ENCODE measurements around the gene ATP5MC3. TPM values are rescaled to one million over a fixed set of nuclear protein-coding genes. Genes with fewer than 3 reads are reported as not detected.

Gene ATP5MC3
- total RNA-seq, 2 donors from 2014 or later, result 200 to 416 TPM

GRCh38 chr2:175154661-175155082 lies 26.8 kb downstream of the ATP5MC3 start:
- Mint-ChIP-seq H3K27ac (peak overlapping the region; percentile 92), H3K9me3 (no peaks in the 10 kb centered on the region), H3K27me3 (no peaks in the 10 kb centered on the region), H3K4me1 (peaks cover 11% of the 10 kb centered on the region), H3K36me3 (ENCODE audit: low read depth) (peaks cover 31% of the 10 kb centered on the region), H3K4me3 (peak overlapping the region; percentile 58)
- peak; percentile 90 for ATAC-seq (replicated peaks)

- Mint-ChIP-seq H3K4me3 (peak overlapping the region; percentile 1), H3K9me3 (no peaks in the 10 kb centered on the region), H3K27me3 (no peaks in the 10 kb centered on the region), H3K27ac (peak overlapping the region; percentile 12), H3K4me1 (peaks cover 23% of the 10 kb centered on the region), H3K36me3 (ENCODE audit: low read depth) (peaks cover 54% of the 10 kb centered on the region)
- peak; percentile 83 for ATAC-seq (replicated peaks)
Observed at GRCh38 chr2:175152242-175152641, 29.3 kb downstream of the ATP5MC3 start.

GRCh38 chr2:175151791-175152190 lies 29.7 kb downstream of the ATP5MC3 start:
- Mint-ChIP-seq H3K4me3 (peak overlapping the region; percentile 1), H3K9me3 (no peaks in the 10 kb centered on the region), H3K36me3 (ENCODE audit: low read depth) (peaks cover 55% of the 10 kb centered on the region), H3K4me1 (peaks cover 23% of the 10 kb centered on the region), H3K27ac (peak overlapping the region; percentile 12), H3K27me3 (no peaks in the 10 kb centered on the region)
- ATAC-seq (replicated peaks), result no peak

GRCh38 chr2:175147186-175147585 lies 34.3 kb downstream of the ATP5MC3 start:
- H3K9me3 Mint-ChIP-seq, result no peaks in the 10 kb centered on the region
- peaks cover 73% of the 10 kb centered on the region for H3K36me3 Mint-ChIP-seq (ENCODE audit: low read depth)
- H3K4me1 Mint-ChIP-seq, result peaks cover 18% of the 10 kb centered on the region
- H3K27me3 Mint-ChIP-seq, result no peaks in the 10 kb centered on the region
- no peak for ATAC-seq (replicated peaks)
- no peak overlapping the region for H3K27ac Mint-ChIP-seq
- H3K4me3 Mint-ChIP-seq, result no peak overlapping the region

- no peak overlapping the region for H3K27ac Mint-ChIP-seq
- H3K36me3 Mint-ChIP-seq (ENCODE audit: low read depth), result peaks cover 73% of the 10 kb centered on the region
- H3K9me3 Mint-ChIP-seq, result no peaks in the 10 kb centered on the region
- H3K27me3 Mint-ChIP-seq, result no peaks in the 10 kb centered on the region
- H3K4me3 Mint-ChIP-seq, result no peak overlapping the region
- no peak for ATAC-seq (replicated peaks)
- peaks cover 11% of the 10 kb centered on the region for H3K4me1 Mint-ChIP-seq
Observed at GRCh38 chr2:175143678-175144077, 37.8 kb downstream of the ATP5MC3 start.

GRCh38 chr2:175143191-175143590 lies 38.3 kb downstream of the ATP5MC3 start:
- Mint-ChIP-seq H3K27ac (no peak overlapping the region), H3K27me3 (no peaks in the 10 kb centered on the region), H3K36me3 (ENCODE audit: low read depth) (peaks cover 73% of the 10 kb centered on the region), H3K4me1 (peaks cover 15% of the 10 kb centered on the region), H3K4me3 (no peak overlapping the region), H3K9me3 (no peaks in the 10 kb centered on the region)
- no peak for ATAC-seq (replicated peaks)

GRCh38 chr2:175140332-175140731 lies 41.2 kb downstream of the ATP5MC3 start:
- H3K9me3 Mint-ChIP-seq, result no peaks in the 10 kb centered on the region
- peaks cover 77% of the 10 kb centered on the region for H3K36me3 Mint-ChIP-seq (ENCODE audit: low read depth)
- H3K4me1 Mint-ChIP-seq, result peaks cover 23% of the 10 kb centered on the region
- no peak overlapping the region for H3K4me3 Mint-ChIP-seq
- no peaks in the 10 kb centered on the region for H3K27me3 Mint-ChIP-seq
- no peak overlapping the region for H3K27ac Mint-ChIP-seq
- no peak for ATAC-seq (replicated peaks)

GRCh38 chr2:175137793-175138192 lies 43.7 kb downstream of the ATP5MC3 start:
- no peaks in the 10 kb centered on the region for H3K9me3 Mint-ChIP-seq
- H3K27me3 Mint-ChIP-seq, result no peaks in the 10 kb centered on the region
- H3K27ac Mint-ChIP-seq, result peak overlapping the region; percentile 34
- H3K4me1 Mint-ChIP-seq, result peaks cover 24% of the 10 kb centered on the region
- no peak overlapping the region for H3K4me3 Mint-ChIP-seq
- no peak for ATAC-seq (replicated peaks)
- H3K36me3 Mint-ChIP-seq (ENCODE audit: low read depth), result peaks cover 93% of the 10 kb centered on the region

GRCh38 chr2:175136334-175137215 lies 44.9 kb downstream of the ATP5MC3 start:
- H3K4me1 Mint-ChIP-seq, result peaks cover 24% of the 10 kb centered on the region
- H3K9me3 Mint-ChIP-seq, result no peaks in the 10 kb centered on the region
- no peak for ATAC-seq (replicated peaks)
- peak overlapping the region; percentile 34 for H3K27ac Mint-ChIP-seq
- H3K4me3 Mint-ChIP-seq, result no peak overlapping the region
- peaks cover 88% of the 10 kb centered on the region for H3K36me3 Mint-ChIP-seq (ENCODE audit: low read depth)
- H3K27me3 Mint-ChIP-seq, result no peaks in the 10 kb centered on the region

GRCh38 chr2:175135862-175136261 lies 45.6 kb downstream of the ATP5MC3 start:
- Mint-ChIP-seq H3K9me3 (no peaks in the 10 kb centered on the region), H3K27ac (no peak overlapping the region), H3K4me1 (peaks cover 24% of the 10 kb centered on the region), H3K36me3 (ENCODE audit: low read depth) (peaks cover 87% of the 10 kb centered on the region), H3K27me3 (no peaks in the 10 kb centered on the region), H3K4me3 (no peak overlapping the region)
- ATAC-seq (replicated peaks), result no peak

- Mint-ChIP-seq H3K36me3 (ENCODE audit: low read depth) (peaks cover 90% of the 10 kb centered on the region), H3K27me3 (no peaks in the 10 kb centered on the region), H3K9me3 (no peaks in the 10 kb centered on the region), H3K27ac (no peak overlapping the region), H3K4me3 (no peak overlapping the region), H3K4me1 (peaks cover 24% of the 10 kb centered on the region)
- ATAC-seq (replicated peaks), result no peak
Observed at GRCh38 chr2:175135177-175135576, 46.3 kb downstream of the ATP5MC3 start.

GRCh38 chr2:175131252-175131651 lies 50.3 kb downstream of the ATP5MC3 start:
- Mint-ChIP-seq H3K27ac (no peak overlapping the region), H3K4me3 (no peak overlapping the region)
- ATAC-seq (replicated peaks), result no peak

GRCh38 chr2:175126661-175127060 lies 54.8 kb downstream of the ATP5MC3 start:
- Mint-ChIP-seq H3K4me3 (no peak overlapping the region), H3K27me3 (no peaks in the 10 kb centered on the region), H3K36me3 (ENCODE audit: low read depth) (peaks cover 85% of the 10 kb centered on the region), H3K4me1 (peaks cover 16% of the 10 kb centered on the region), H3K27ac (peak overlapping the region; percentile 1), H3K9me3 (no peaks in the 10 kb centered on the region)
- no peak for ATAC-seq (replicated peaks)

More at GRCh38 chr2:175131252-175131651, 50.3 kb downstream of the ATP5MC3 start:
- H3K27me3 Mint-ChIP-seq, result no peaks in the 10 kb centered on the region
- H3K9me3 Mint-ChIP-seq, result no peaks in the 10 kb centered on the region
- H3K36me3 Mint-ChIP-seq (ENCODE audit: low read depth), result peaks cover 93% of the 10 kb centered on the region
- peaks cover 11% of the 10 kb centered on the region for H3K4me1 Mint-ChIP-seq

Data from activated T-helper 17 cell treated with anti-CD3 and anti-CD28 coated beads, Interleukin-2, amount 50 U/mL, for 72 hours (primary cell).